DOHH2 (cell line): ENCODE results near the gene ALG3.

Experiments
- H3F3A ChIP-seq: fragments of 200-600 bp; sonication (generic), shearing (Covaris generic); 2 replicates; pipeline ENCODE4 v1.6.0; 2016; ENCODE audit warnings: antibody characterized with exemption, mild to moderate bottlenecking; ENCODE audit not compliant: control insufficient read depth, insufficient read depth
- H3K27ac ChIP-seq: fragments of 200-600 bp; sonication (generic); 2 replicates; pipeline ENCODE4 v1.5.1; 2014; ENCODE audit warnings: low read depth, mild to moderate bottlenecking, low read length, moderate library complexity
- H3K27me3 ChIP-seq: fragments of 200-600 bp; sonication (generic); 2 replicates; pipeline ENCODE4 v1.6.1; 2014; ENCODE audit warnings: mild to moderate bottlenecking, low read length, mixed read lengths; ENCODE audit not compliant: control insufficient read depth
- H3K36me3 ChIP-seq: fragments of 200-600 bp; sonication (generic); 2 replicates; pipeline ENCODE4 v1.6.1; 2014; ENCODE audit warnings: mild to moderate bottlenecking, low read length, moderate library complexity, mixed read lengths; ENCODE audit not compliant: control insufficient read depth
- H3K4me1 ChIP-seq: fragments of 200-600 bp; sonication (generic); 2 replicates; pipeline ENCODE4 v1.6.1; 2014; ENCODE audit warnings: mild to moderate bottlenecking, low read length, mixed read lengths; ENCODE audit not compliant: control insufficient read depth
- H3K4me2 ChIP-seq: fragments of 200-600 bp; sonication (generic); 2 replicates; pipeline ENCODE4 v1.6.0; 2014; ENCODE audit warnings: mild to moderate bottlenecking, low read length, moderate library complexity
- H3K4me3 ChIP-seq: fragments of 200-600 bp; sonication (generic); 2 replicates; pipeline ENCODE4 v1.5.1; 2014; ENCODE audit warnings: mild to moderate bottlenecking, low read length, mixed read lengths
- H3K79me2 ChIP-seq: fragments of 200-600 bp; sonication (generic); 2 replicates; pipeline ENCODE4 v1.6.1; 2014; ENCODE audit warnings: mild to moderate bottlenecking, low read length, mixed read lengths; ENCODE audit not compliant: control insufficient read depth
- H3K9me2 ChIP-seq: fragments of 200-600 bp; sonication (generic); replicated peaks from 2 replicates; pipeline ENCODE4 v1.6.1; 2014; ENCODE audit warnings: mild to moderate bottlenecking, low read length, mixed read lengths; ENCODE audit not compliant: control insufficient read depth
- H3K9me3 ChIP-seq: fragments of 200-600 bp; sonication (generic); 2 replicates; pipeline ENCODE4 v1.6.1; 2014; ENCODE audit warnings: antibody characterized with exemption, low read length, mixed read lengths; ENCODE audit not compliant: control insufficient read depth, insufficient read depth
- H4K20me1 ChIP-seq: fragments of 200-600 bp; sonication (generic); 2 replicates; pipeline ENCODE4 v1.6.0; 2014; ENCODE audit warnings: low read depth, mild to moderate bottlenecking, antibody characterized with exemption, low read length, moderate library complexity; ENCODE audit not compliant: control insufficient read depth, insufficient read depth
- CTCF ChIP-seq: fragments of 200-600 bp; sonication (generic); IDR thresholded peaks from one replicate; pipeline ENCODE4 v1.5.1; 2014; ENCODE audit warnings: antibody characterized with exemption, mild to moderate bottlenecking, low read depth, low read length; ENCODE audit not compliant: poor library complexity, severe bottlenecking
- EZH2phosphoT487 ChIP-seq: fragments of 200-600 bp; sonication (generic); IDR thresholded peaks from 2 replicates; pipeline ENCODE4 v1.6.1; 2017; ENCODE audit warnings: borderline replicate concordance, mild to moderate bottlenecking, antibody characterized with exemption, low read length, moderate library complexity, mixed read lengths

The ALG3 gene

GRCh38 chr3:184192889-184193288, 55.9 kb downstream of the ALG3 start:
- no peaks in the 10 kb centered on the region for H3K9me3 ChIP-seq
- no peaks in the 10 kb centered on the region for H4K20me1 ChIP-seq
- H3K4me2 ChIP-seq = no peak overlapping the region
- no peaks in the 10 kb centered on the region for H3F3A ChIP-seq
- H3K9me2 ChIP-seq = no peaks in the 10 kb centered on the region
- peaks cover under 1% of the 10 kb centered on the region; the same call in 1 of the 2 replicates for H3K4me1 ChIP-seq
- H3K4me3 ChIP-seq = no peak overlapping the region
- TF ChIP-seq CTCF (no peak), EZH2phosphoT487 (no peak)
- H3K27me3 ChIP-seq = no peaks in the 10 kb centered on the region
- H3K79me2 ChIP-seq = peaks cover 18% of the 10 kb centered on the region
- H3K36me3 ChIP-seq = peaks cover 76% of the 10 kb centered on the region
- no peak overlapping the region for H3K27ac ChIP-seq
